ENCODE data around the gene BRD1.
A peak's percentile ranks its signal among the peaks of the same experiment; 100 is the strongest.

BRD1 gene

GRCh38 chr22:49724030-49724892 is 103.4 kb downstream of the BRD1 start:
- Histone ChIP-seq H3K27me3 (peaks cover 0 to 49% of the 10 kb centered on the region in 2 donors), H3K4me3 (peak overlapping the region in 1 of 2 donors; percentile 24), H3K4me1 (peaks cover 0 to 5% (median 0%) of the 10 kb centered on the region in 4 donors), H3K9me3 (no peaks in the 10 kb centered on the region), H3K27ac (no peak overlapping the region), H3K36me3 (no peaks in the 10 kb centered on the region)
- no peak for TF ChIP-seq CTCF (IDR thresholded peaks at IDR 0.05)
- intact Hi-C loops (cut with DNase I; ENCODE audit: low total_unique reads) = no loop called here
- DNase-seq = peak in 1 of 2 donors; percentile 49

- Histone ChIP-seq H3K9me3 (no peaks in the 10 kb centered on the region), H3K27me3 (peaks cover 0 to 49% of the 10 kb centered on the region in 2 donors), H3K4me1 (peaks cover 0 to 5% (median 0%) of the 10 kb centered on the region in 4 donors), H3K27ac (no peak overlapping the region), H3K36me3 (no peaks in the 10 kb centered on the region), H3K4me3 (no peak overlapping the region)
- DNase-seq = no peak
- no peak for TF ChIP-seq CTCF (IDR thresholded peaks at IDR 0.05)
- intact Hi-C loops (cut with DNase I; ENCODE audit: low total_unique reads) = no loop called here
Observed at GRCh38 chr22:49723478-49724029, 104.1 kb downstream of the BRD1 start.
